Lower leg skin (tissue), 3 donors: Measurements from ENCODE around the gene LEPROT.

Experiments
- CTCF ChIP-seq, 3 donors: fragments of 450-650 bp; IDR thresholded peaks; one replicate each; pipeline ENCODE4 v1.5.1; 2016; ENCODE audit warnings: antibody characterized with exemption in 3 of 3, mild to moderate bottlenecking in 3 of 3, moderate library complexity in 2 of 3
- POLR2A ChIP-seq, 2 donors: fragments of 450-650 bp; IDR thresholded peaks; one replicate each; pipeline ENCODE4 v1.6.1; 2016 to 2017; ENCODE audit warnings: antibody characterized with exemption in 2 of 2, mild to moderate bottlenecking in 1 of 2, moderate library complexity in 1 of 2

GRCh38 chr1:65457868-65458267, 37.4 kb downstream of the LEPROT start:
- TF ChIP-seq CTCF (IDR thresholded peaks at IDR 0.05): no peak
- TF ChIP-seq POLR2A (IDR thresholded peaks at IDR 0.05): no peak
